LoVo (cell line): ENCODE measurements around the gene C14orf132.
A peak's percentile ranks its signal among the peaks of the same experiment; 100 is the strongest.

Experiments used
- DNase-seq: peaks from one replicate; pipeline ENCODE4 v3.0.0-alpha.2; 2016; ENCODE audit warnings: low spot score

Gene C14orf132

DNA sequence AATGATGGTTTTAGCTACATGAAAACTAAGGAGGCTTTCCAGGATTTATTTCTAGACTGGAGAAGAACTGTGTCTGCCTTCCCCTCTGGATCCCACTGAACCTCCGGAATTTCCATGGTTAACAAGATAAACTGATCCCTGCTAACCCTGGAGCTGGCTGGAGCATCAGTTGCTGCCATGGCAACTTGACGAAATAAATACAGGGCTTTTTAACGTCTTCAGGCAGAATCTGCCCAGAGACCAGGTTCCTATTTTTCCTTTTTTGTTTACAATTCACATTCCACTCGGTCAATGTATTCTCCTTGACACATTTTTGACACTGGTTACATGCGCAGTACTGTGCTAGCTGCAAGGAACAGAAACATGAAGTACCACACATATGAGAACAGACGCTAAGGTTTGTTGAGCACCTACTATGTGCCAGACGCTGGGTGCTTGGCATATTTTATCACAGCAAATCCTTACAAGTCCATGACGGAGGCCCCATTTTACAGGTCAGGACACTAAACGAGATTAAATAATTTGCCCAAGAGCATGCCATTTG is 1.7 kb downstream of the C14orf132 start:
- DNase-seq, result no peak

DNA sequence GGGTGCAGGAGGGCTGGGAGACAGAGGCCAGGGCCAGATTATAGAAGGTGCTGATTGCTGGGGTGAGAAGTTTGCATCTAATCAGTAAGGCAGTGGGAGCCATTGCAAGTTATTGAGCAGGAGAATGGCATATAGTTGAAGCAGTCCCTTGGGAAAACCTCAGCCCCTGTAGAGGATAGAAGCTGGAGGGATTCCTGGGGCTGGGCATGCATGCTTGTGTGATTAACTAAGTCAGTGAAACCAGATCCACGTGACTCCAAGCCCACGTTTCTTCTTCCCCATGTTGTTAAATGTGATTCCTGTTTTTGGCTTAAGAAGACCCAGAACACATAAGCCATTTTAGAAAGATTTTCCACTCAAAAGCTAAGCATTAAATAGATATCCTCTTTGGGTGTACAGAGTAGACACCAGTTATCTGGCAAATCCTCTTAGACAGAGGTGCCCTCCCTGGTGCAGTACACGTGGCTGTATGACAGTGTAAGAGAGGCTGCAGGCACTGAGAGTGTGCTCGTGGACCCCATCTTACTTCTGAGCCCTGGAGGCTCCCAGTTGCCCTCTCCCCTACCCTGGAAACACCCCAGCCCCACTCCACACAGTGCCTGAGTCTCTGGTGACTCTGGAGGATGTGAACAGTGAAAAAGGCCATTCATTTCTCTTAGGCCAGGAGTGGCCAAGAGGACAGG is 3.2 kb downstream of the C14orf132 start:
- no peak for DNase-seq

DNA sequence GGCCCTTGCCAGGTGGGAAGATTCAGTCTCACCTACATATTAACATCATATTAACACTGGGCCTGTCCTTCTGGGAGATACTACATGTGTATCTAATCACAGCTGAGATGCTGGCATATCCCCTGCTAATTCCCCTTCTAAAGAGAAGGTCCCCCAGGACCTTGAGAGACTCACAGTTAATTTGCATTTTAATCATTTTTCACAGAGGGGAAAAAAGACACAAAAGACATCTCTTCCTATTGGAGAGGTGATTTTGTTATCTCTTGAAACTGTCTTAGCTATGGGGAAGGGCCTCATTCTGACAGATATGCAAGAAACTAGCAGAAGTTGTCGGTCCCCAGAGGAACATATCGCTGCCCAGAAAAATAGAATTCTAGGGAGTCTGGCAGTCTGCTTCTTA is 7.5 kb downstream of the C14orf132 start:
- no peak for DNase-seq

DNA sequence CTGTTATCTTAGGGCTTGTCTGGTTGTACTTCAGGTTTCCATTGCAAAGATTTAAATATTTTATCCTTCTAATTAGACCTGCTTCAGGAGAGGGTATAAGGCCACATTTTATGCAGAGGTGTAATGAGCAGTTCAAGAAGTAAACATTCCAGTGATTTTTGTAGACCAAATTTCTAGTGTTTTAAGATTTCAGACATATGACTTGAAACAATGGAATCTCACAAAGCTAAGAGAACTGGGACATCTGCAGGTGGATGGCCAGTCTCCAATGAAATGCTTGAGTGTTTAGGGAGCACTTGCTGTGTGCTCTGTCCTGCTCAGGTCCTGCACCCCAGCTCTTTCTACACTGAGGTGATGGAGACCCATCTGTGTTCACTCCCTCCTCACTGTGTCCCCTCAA is 7.9 kb downstream of the C14orf132 start:
- no peak for DNase-seq

DNA sequence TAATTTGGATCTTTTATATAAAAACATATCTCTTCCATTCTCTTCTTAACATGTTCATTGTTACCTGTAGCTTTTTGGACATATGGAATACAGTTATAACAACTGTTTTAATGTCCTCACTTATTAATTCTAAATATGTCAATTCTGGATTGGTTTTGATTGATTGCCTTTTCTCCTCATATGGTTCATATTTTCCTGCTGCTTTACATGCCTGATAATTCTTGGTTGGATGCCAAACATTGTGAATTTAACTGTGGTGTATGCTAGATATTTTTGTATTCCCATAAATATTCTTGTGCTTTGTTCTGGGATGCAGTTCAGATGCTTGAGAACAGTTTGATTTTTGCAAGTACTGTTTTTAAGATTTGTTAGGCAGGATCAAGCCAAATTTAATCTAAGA is 10.8 kb downstream of the C14orf132 start:
- DNase-seq, result no peak

DNA sequence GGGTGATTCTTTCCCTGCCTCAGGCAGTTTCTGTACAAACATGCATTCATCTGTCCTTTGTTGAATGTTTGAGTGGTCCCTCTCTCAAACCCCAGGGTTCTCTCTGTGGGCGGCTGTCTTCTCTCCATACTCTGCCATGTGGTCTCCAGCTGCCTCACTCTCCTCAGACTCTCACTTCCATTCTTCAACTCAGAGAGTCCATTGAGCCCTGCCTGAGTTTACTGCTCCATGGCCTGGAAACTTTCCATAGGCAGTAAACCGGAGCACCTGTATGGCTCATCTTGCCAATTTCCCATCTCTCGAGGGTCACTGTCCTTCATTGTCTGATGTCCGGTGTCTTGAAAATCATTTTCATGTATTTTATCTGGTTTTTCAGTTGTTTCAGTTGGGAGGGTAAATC is 11.3 kb downstream of the C14orf132 start:
- no peak for DNase-seq

DNA sequence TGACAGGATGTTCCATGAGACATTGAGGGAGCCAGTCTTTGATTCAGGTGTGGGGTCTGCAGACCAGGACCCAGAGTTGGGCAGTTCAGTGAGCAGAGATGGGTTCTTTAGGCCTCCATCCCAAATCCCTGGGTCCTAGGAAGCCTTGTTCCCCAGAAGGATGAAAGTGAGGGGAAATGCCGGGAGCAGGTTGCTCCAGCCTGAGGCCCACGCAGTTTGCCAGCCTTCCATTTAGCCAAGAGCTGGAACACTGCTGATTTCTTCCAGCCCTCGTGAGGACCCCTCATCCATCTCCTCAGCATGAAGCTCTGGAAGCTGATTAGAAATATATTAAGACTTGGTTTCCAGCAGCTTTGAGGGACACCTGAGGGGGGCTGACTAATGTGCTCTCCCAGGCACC is 12.1 kb downstream of the C14orf132 start:
- DNase-seq, result no peak

DNA sequence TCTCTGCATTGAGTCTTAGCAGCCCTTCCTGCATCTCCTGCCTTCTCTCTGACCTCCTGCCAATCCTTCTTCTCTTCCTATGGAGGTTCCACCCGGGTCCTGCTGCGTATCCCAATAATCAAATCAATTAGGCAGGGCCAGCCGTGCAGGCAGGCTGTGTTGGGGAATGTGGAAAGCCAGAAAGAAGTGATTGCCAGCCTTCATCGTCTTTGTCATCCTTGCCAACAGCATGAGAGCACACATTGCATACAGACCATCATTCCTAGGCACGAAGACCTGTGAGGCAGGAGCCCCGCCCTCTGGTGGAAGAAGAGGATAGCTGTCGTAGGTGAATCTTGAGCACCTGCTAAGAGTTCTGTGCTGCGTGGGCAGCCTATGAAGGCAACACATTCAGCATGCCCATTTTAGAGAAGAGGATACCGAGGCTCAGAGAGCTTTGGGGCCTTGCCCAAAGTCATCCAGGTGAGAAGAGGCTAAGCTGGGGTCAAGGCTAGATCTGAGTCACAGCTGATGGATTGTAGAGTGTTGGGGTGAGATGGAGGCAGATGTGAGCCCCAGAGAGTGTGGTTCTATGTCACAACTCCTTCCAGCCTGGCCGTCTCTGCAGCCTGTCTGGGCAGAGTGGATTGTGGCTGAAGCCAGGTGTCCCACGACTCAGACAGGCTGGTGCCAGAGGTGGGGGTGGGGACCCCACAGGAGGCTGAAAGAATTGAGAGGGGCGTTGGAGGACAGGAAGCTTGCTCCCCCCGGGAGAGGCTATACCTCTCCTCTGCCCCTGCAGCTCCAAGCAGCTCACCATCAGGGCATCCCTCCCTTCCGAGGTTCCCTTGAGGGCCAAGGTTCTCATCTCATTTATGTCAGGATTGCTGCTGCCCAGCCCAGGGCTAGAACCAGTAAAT is 12.7 kb downstream of the C14orf132 start:
- peak; percentile 14 for DNase-seq

DNA sequence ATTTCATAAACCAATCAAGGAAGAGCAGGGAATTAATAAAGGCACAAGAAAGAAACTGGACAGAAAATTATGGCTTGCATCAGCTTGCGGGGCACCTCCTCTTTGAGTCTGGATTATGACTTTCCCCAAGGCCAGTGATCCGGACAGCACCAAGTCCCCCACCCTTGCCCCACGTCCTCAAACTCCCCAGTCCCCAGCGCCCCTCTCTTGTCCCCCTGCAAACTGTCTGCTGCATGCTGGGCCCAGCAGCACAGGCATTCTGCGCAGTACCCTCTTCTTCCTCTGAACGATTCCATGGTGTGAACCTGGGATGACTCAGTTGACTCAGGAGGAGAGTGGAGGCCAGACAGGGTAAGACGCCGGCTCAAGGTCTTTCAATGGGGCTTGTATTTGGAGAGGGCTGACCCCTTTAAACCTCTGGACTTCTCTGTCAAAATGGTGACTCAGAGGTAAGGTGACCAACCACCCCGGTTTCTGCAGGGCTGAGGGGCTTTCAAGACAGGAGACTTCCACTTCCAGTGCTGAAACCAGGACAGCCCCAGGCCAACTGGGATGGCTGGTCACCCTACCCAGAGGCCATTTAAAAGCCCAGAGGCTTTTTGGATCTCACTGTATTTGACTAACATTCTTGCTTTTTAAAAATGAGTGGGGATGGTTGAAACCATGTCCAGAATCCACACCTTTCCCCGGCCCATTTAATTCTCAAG is 13.5 kb downstream of the C14orf132 start:
- DNase-seq, result no peak

DNA sequence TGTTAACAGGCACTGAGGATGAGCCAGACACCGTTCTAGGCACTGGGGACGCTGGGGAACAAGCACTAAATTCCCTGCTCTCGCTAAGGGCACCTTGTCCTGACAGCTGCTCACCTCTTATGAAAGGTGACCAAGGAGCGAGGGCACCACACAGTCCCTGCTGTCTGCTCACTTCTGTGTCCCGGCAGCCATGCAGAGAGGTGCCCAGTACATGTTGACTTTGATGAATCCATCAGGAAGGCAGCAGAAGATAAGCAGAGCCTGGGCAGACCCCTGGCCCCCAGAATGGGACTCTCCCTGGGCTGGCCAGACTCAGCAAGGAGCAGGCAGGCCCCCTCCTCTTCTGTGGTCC is 14.1 kb downstream of the C14orf132 start:
- no peak for DNase-seq

DNA sequence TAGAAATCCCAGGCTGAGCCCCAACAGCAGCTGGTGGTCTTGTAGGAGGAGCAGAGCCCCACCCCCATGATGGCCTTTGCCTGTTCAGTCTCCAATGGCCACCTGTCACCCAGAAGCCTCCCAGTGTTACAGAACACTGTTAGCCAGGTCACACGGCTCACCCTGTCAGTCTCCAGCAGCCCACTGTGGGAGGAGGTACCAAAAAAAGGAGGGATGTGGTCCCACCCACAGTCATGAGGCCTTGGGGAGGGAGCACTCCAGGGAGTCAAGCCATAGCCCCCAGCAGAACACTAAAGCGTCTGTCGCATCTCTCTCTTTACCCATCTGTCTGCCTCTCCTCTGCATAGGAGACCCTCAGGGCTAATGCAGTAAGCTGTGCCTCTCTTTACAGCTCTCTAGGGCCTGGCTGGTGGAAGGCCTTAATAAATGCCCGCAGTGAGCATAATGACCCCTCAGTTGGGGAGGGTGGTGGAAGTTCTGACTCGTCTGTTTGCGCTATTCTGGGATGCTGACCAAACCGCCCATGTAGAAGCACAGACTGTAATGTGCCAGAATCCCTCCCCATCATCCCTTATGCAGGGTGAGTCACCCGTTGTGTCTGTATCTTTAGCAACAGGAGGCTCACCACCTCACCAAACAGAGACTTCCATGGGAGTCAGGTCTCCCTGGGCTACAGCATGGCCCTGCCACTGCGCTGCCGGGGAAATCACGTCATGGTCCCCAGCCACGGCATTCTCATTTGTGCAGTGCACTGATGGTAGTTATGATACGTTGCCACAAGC is 14.6 kb downstream of the C14orf132 start:
- no peak for DNase-seq

DNA sequence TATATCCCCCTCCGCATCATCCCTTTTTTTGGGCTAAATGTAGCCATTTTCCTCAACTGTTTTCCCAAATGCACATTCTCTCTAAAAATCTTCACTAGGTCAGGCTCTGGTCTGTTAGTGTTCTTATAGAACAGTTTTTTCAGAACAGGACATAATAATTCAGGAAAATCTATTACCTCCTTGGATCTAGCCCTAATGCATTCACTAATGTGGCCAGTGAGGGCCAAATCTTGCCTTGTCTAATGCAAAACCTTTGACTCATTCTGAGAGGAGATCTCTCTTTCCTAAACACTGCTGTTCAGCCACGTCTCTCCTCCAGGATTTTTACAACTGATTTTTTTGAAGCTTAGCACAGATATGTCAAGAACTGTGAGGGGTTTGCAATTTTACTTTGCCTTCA is 15.5 kb downstream of the C14orf132 start:
- DNase-seq, result no peak

DNA sequence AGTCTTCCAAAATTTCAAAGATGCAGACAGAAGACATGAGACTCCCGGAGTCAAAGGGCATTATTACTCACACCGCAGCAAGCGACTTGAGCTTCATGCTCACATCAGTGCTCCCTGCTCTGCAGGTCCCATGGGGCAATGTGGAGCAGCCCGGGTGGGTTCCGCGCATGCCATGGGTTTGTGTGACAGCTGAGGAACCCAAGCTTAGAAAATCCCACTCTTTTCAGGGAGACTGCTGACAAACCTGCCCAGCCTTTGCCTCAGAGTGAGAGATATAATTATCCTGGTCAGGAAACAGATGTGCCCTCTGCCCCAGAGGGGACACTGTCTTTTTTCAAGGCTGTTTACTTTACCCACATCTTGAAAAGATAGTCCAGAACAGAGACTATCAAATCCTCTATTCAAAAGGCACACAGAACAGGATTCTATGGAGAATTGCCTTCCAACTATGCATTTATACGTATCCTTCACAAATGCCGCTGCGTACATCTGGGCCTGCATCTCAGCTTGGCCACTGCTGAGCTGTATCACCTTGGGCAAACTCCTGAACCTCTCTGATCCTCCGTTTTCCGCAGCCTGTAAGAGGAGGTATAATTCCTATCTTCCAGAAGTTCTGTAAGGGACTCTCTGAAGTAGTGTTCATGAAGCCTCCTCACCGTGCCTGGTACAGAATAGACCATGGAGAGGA is 16.0 kb downstream of the C14orf132 start:
- DNase-seq, result no peak

DNA sequence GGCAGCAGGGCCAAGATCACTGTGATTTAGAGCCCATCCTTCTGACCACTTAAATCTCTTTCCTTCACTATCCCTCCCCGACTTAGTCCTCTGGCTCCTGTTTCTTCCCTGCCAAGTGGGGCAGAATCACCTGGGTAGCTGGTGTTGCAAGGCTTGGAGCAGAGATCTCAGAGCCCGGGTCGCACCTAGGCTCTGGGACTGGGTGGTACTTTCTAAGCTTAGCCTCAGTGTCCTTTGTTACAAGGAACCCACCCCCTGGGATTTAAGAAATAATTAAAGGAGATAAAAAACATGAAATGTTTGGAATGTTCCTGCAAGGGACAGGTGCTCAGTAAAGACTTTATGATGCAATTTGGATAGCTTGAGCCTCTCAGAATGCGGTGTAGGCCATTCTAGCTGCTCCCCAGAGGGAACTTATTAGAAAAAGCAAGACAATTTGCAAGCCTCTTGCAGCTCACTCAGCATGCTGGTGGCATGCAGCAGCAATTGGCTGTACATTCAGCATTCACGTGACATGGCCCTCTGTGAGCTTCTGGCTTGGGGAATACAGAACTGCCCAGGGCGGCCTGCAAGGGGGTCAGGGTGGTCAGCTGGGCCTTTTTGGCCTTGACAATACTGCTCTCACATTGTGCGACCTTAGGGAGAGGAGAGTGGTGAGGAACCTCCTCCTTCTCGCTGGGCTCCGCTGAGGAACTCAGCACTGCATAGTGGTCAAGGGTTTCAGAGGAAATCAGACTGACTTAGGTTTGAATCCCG is 16.8 kb downstream of the C14orf132 start:
- no peak for DNase-seq

DNA sequence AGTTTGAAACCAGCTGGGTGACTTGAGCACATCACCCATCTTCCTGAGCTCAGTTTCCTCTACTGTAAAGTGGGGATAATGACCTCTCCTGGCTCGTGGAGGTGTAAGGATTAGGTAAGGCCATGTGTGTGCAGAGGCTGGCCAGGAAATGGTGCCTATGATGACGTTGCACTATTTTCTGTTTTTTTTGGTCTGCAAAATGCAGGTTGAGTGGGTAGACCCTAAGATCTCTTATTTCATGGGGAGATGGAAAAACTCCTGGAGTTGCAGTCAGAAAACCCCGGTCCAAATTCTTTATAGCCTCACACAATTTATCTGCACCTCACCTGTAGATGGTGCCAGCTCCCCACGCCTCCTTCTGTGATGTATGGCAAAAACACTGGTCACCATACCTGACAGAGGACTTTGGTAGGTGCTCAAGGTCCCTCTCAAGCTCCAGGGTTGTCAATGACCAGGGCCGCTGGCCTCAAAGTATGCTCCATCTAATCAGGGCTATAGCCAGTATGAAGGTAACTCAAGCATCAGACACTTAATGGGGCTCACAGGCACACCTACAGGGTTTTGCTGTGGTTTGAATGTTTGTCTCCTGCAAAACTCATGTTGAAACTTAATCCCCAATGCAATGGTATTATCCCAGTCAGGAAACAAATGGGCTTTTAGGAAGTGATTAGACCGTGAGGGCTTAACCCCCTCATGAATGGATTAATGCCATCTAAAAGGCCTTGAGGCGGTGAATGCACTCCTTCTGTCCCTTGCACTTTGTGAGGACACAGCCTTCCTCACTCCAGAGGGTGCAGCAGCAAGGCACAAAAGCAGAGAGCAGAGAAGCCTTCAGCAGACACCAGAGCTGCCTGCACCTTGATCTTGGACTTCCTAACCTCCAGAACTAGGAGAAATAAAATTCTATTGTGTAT is 17.6 kb downstream of the C14orf132 start:
- DNase-seq, result no peak

DNA sequence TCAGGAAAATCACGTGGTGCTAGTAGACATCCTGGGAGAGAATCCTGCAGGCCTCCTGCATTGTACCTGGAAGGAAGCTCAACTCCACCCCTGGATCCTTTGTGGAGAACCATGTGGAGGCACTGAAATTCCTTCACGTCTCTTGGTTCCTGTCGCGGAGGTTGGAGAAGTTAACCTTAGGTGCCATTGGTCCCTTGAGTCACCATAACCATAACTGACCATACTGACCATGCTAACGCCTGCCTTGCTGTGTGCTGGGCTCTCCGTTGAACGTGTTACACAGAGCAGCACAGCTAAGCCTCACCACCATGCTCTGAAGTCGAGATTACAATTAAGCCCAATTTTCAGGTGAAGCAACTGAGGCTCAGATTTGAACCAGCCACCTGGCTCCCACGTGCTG is 18.6 kb downstream of the C14orf132 start:
- DNase-seq, result no peak

DNA sequence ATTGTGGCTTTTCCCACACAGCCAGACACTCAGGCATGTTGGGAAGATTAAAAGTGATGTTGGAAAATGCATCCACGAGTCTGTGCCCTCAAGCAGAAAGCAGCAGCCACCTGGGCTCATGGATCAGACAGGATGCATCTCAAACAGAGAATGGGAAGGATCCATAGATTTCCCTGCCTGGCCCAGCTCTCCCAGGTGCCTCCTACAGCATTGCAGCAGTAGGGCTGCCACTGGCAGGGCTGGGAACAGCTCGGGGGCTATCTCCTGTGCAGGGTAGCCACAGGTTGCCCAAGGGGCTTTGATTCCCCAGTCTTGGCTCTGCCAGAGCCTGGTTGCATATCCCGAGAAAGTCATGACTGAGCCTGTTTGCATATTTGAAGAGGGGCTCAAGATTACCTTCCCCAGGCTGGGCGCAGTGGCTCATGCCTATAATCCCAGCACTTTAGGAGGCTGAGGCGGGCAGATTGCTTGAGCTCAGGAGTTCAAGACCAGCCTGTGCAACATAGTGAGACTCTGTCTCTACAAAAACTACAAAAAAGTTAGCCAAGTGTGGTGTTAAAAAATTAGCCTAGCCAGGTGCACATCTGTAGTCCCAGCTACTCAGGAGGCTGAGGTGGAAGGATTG is 19.5 kb downstream of the C14orf132 start:
- no peak for DNase-seq

DNA sequence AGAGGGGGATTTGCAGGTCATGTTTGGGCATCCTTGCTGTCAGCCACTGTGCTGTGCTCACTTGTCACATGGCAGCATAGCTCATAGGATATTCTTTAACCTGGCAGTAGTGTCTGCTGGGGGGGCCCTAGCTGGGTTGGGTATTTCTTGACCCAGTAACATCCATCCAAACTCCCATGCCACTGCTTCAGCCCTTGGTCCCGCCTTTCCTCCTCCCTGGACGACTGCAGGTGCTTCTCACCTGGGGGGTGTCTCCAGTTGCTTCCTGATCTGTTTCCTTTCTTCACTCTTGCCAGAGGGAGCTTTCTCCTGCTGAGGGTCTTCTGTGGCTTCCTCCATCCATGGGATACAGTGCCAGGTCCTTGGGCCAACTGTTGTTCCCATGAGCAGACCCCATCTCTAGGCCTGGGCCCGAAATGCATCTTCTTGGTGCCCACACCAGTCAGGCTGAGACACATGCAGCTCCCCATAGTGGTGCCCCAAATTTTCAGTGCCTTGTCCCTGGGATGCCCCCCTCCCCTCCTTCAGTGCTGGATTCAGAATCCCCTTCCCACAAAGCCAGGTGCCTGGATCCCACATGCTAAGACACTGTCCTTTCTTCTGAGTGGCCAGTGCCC is 20.5 kb downstream of the C14orf132 start:
- DNase-seq, result no peak
